H1 (cell line): ENCODE measurements around the gene SFR1. TPM values are rescaled to one million over a fixed set of nuclear protein-coding genes. Genes with fewer than 3 reads are reported as not detected.

Experiments
- HDAC2 ChIP-seq, 2 experiments: fragments of 300-600 bp in 1 of 2; sonication (generic) in 1 of 2; IDR thresholded peaks; 2 replicates each; pipeline ENCODE4 v1.6.1; 2011 to 2012; ENCODE audit warnings: low read depth in 2 of 2, low read length in 2 of 2, mild to moderate bottlenecking in 2 of 2, moderate library complexity in 2 of 2, borderline replicate concordance in 1 of 2, inconsistent platforms in 1 of 2
- polyA plus RNA-seq, 7 experiments: library from polyadenylated mRNA; depleted of rRNA in 3 of 7; stranded (reverse) in 5 of 7; unstranded in 2 of 7; fragments of >200 nt in 5 of 7; fragments of 200-250 nt in 2 of 7; gene quantifications; 1 replicate in 5 of 7; 2 replicates in 1 of 7; 4 replicates in 1 of 7; pipeline versions ENCODE4 v1.2.1 to v1.2.3, GENCODE V29; 2011 to 2013; ENCODE audit warnings: missing spikeins in 2 of 7, mixed read lengths in 2 of 7
- total RNA-seq: library from RNA; stranded (reverse); fragmentation: NEBNext Ultra II Directional; extraction: Animal tissue kit (Norgen Biotek cat#: 25700); gene quantifications from 2 replicates; pipeline ENCODE4 v1.2.1, GENCODE V29; 2021

SFR1 gene
- total and polyA plus RNA-seq, 2 of the 8 experiments (the other 6 are each of a cell fraction or from before 2014, with no cell fraction given): 3.4 to 7.7 TPM

GRCh38 chr10:104150139-104150538 lies 28.2 kb downstream of the SFR1 start (continued):
- no peak for TF ChIP-seq HDAC2 (IDR thresholded peaks at IDR 0.05; ENCODE audit: borderline replicate concordance in 1 of 2, low read depth in 2 of 2, low read length in 2 of 2)
